Karpas-422 (cell line): ENCODE results near the gene NOL12. TPM values are rescaled to one million over a fixed set of nuclear protein-coding genes. Genes with fewer than 3 reads are reported as not detected.
"Not testable (repeated sequence)": the region's sequence is repeated elsewhere in the genome, so short reads cannot be mapped to it uniquely, and the experiment has no call there.

ENCODE experiments used
- DNase-seq: peaks from one replicate; pipeline ENCODE4 v3.0.0-alpha.2; 2015
- H2AFZ ChIP-seq: fragments of 200-600 bp; sonication (generic); 2 replicates; pipeline ENCODE4 v1.6.1; 2014; ENCODE audit warnings: antibody characterized with exemption, low read length, mixed read lengths
- H3K27ac ChIP-seq: fragments of 200-600 bp; sonication (generic); 2 replicates; pipeline ENCODE4 v1.5.1; 2014; ENCODE audit warnings: mild to moderate bottlenecking, low read length, moderate library complexity
- H3K27me3 ChIP-seq: fragments of 200-600 bp; sonication (generic); 2 replicates; pipeline ENCODE4 v1.6.1; 2014; ENCODE audit warnings: low read length, mixed read lengths
- H3K36me3 ChIP-seq: fragments of 200-600 bp; sonication (generic); 2 replicates; pipeline ENCODE4 v1.6.1; 2014; ENCODE audit warnings: low read length, mixed read lengths; ENCODE audit not compliant: insufficient read depth
- H3K4me1 ChIP-seq: fragments of 200-600 bp; sonication (generic); 2 replicates; pipeline ENCODE4 v1.6.1; 2014; ENCODE audit warnings: mild to moderate bottlenecking, low read length, mixed read lengths
- H3K4me2 ChIP-seq: fragments of 200-600 bp; sonication (generic); 2 replicates; pipeline ENCODE4 v1.6.1; 2014; ENCODE audit warnings: low read length, low read depth, mild to moderate bottlenecking; ENCODE audit not compliant: poor library complexity, severe bottlenecking
- H3K4me3 ChIP-seq: fragments of 200-600 bp; sonication (generic); 2 replicates; pipeline ENCODE4 v1.5.1; 2014; ENCODE audit warnings: mild to moderate bottlenecking, antibody characterized with exemption, low read length, mixed read lengths
- H3K79me2 ChIP-seq: fragments of 200-600 bp; sonication (generic); 2 replicates; pipeline ENCODE4 v1.6.1; 2014; ENCODE audit warnings: mild to moderate bottlenecking, low read length, mixed read lengths
- H3K9ac ChIP-seq: fragments of 200-600 bp; sonication (generic); 2 replicates; pipeline ENCODE4 v1.6.0; 2014; ENCODE audit warnings: low read length
- H3K9me2 ChIP-seq: fragments of 200-600 bp; sonication (generic), shearing (Covaris generic); replicated peaks from 2 replicates; pipeline ENCODE4 v1.6.0; 2014; ENCODE audit warnings: mild to moderate bottlenecking, low read length, moderate library complexity; ENCODE audit not compliant: insufficient read depth
- H3K9me3 ChIP-seq: fragments of 300-700, 200-600 bp; sonication (generic); 2 replicates; pipeline ENCODE4 v1.6.1; 2014; ENCODE audit warnings: low read length, mixed read lengths
- H4K20me1 ChIP-seq: fragments of 200-600 bp; sonication (generic); 2 replicates; pipeline ENCODE4 v1.6.1; 2014; ENCODE audit warnings: mild to moderate bottlenecking, antibody characterized with exemption, low read length, low read depth; ENCODE audit not compliant: insufficient read depth
- total RNA-seq: library from RNA; depleted of rRNA; stranded (reverse); fragments of >200 nt; shearing (Covaris generic); gene quantifications from 2 replicates; pipeline ENCODE4 v1.2.3, GENCODE V29; 2014; ENCODE audit warnings: low replicate concordance

NOL12 gene
- total RNA-seq, 1 experiment from 2014 or later = 12.3 TPM

DNA sequence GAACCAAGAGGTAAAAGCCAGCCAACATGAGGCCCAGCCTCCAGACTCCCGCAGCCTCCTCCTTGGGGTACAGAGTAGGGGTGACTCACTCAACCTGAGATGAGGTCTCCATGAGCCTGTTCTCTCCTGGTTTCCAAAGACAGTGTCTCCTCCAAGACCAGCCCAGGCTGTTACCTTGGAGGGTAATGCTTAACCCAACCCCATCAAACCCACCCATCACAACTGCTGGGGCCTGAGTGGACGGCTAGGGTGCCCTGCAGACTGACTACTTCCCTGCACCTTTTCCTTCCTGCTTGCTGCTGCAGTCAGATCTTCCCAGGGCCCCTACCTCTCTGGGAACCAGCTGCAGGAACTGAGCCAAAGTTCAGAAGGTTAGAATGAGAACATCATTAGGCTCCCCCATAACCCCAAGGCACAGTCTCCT is 5.1 kb upstream of the NOL12 start:
- no peaks in the 10 kb centered on the region for H3K27me3 ChIP-seq
- no peak overlapping the region for H3K9ac ChIP-seq
- no peaks in the 10 kb centered on the region for H3K9me2 ChIP-seq
- no peaks in the 10 kb centered on the region for H3K9me3 ChIP-seq
- no peaks in the 10 kb centered on the region for H3K79me2 ChIP-seq
- H3K4me1 ChIP-seq = peaks cover 38% of the 10 kb centered on the region
- no peak overlapping the region for H3K27ac ChIP-seq
- no peak for DNase-seq
- H3K36me3 ChIP-seq = no peaks in the 10 kb centered on the region
- no peak overlapping the region for H3K4me3 ChIP-seq
- no peak overlapping the region for H2AFZ ChIP-seq
- no peak overlapping the region for H3K4me2 ChIP-seq
- no peaks in the 10 kb centered on the region for H4K20me1 ChIP-seq

DNA sequence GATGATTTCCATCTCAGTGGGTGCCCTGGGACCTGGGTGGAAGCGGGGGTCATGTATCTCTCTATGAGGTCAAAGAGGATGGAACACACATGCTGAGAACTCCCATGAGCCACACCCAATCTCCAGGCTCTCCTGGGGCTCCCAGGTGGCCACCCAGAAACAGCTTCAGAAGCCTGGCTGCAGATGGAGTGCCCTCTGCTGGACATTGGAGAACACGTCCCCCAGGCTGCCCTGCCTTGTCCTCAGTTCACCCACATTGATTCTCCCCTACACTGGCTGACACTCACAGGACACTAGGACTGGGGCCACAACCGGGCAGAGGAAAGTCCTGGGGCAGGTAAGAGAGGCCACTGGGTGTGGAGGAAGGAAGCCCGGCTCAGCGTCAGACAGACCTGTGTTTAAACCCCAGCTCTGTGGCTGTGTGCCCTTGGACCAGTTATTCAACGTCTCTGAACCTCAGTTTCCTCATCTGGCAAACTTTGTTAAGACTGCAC is 4.5 kb upstream of the NOL12 start:
- DNase-seq = peak; percentile 92
- Histone ChIP-seq H3K27me3 (no peaks in the 10 kb centered on the region), H3K9me3 (no peaks in the 10 kb centered on the region), H3K9ac (no peak overlapping the region), H4K20me1 (no peaks in the 10 kb centered on the region), H3K36me3 (no peaks in the 10 kb centered on the region), H3K4me1 (peaks cover 33% of the 10 kb centered on the region), H2AFZ (no peak overlapping the region), H3K4me3 (no peak overlapping the region), H3K9me2 (no peaks in the 10 kb centered on the region), H3K4me2 (no peak overlapping the region), H3K79me2 (peaks cover 2% of the 10 kb centered on the region), H3K27ac (no peak overlapping the region)

DNA sequence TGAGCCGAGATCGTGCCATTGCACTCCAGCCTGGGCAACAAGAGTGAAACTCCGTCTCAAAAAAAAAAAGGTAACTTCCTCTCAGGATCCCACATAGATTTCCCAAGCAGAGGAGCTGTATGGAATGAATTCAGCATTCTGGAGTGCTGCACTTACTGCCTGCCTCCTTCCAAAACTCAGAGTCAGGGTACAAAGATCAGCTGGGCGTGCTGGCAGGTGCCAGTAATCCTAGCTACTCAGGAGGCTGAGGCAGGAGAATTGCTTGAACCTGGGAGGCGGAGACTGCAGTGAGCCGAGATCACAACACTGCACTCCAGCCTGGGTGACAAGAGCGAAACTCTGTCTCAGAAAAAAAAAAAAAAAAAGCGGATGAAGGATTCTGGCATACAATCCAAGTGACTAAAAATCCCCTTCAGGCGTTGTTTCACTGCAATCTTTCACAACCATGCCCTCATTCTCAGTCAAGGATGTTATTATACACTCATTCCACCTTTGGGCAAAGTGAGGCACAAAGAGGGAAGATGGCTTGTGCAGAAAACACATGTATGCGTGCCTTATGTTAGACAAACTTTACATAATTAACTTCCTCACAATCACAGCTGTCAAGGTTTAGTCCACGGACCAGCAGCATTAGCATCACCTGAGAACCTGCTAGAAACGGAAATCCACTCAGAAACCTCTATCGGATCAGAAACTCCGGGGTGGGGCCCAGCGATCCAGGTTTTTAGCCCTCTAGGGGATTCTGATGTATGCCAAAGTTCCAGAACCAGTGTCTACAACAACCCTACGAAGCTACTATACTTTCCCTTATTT is 1.1 kb upstream of the NOL12 start:
- H2AFZ ChIP-seq = peak overlapping the region; percentile 35; the same call in 1 of the 2 replicates
- peak; percentile 78 for DNase-seq
- H3K36me3 ChIP-seq = no peaks in the 10 kb centered on the region; the same call in 1 of the 2 replicates
- peak overlapping the region; percentile 95 for H3K9ac ChIP-seq
- no peaks in the 10 kb centered on the region for H4K20me1 ChIP-seq
- no peaks in the 10 kb centered on the region for H3K9me3 ChIP-seq
- H3K27me3 ChIP-seq = no peaks in the 10 kb centered on the region
- H3K4me1 ChIP-seq = peaks cover 37% of the 10 kb centered on the region
- H3K27ac ChIP-seq = peak overlapping the region; percentile 87
- no peaks in the 10 kb centered on the region for H3K9me2 ChIP-seq
- peak overlapping the region; percentile 92 for H3K4me3 ChIP-seq
- peaks cover 20% of the 10 kb centered on the region for H3K79me2 ChIP-seq
- H3K4me2 ChIP-seq = peak overlapping the region; percentile 83

DNA sequence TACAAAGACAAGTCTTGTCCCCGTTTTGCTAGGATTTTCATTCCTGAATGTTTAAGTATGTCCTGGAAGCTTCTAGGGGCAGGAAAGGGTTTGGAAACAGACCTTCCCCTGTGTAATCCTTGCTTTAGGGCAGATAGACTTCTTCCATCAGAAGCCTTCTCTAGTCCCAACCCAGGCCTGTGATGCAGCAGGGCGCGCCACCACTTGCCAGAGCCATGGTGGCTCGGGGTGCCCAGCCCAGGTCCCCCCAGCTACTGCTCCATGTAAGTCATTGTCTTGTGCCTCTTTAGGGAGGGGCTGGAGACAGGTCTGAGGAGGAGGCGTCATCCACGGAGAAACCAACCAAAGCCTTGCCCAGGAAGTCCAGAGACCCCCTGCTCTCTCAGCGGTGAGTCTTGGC is 4.3 kb downstream of the NOL12 start:
- peak; percentile 36 for DNase-seq
- Histone ChIP-seq H3K27me3 (no peaks in the 10 kb centered on the region), H4K20me1 (no peaks in the 10 kb centered on the region), H3K4me3 (no peak overlapping the region), H3K9me3 (no peaks in the 10 kb centered on the region), H3K79me2 (peaks cover 20% of the 10 kb centered on the region), H3K36me3 (peaks cover 14% of the 10 kb centered on the region; the same call in 1 of the 2 replicates), H3K9me2 (no peaks in the 10 kb centered on the region), H3K27ac (no peak overlapping the region), H2AFZ (no peak overlapping the region), H3K4me1 (peaks cover 64% of the 10 kb centered on the region), H3K9ac (no peak overlapping the region), H3K4me2 (no peak overlapping the region)

DNA sequence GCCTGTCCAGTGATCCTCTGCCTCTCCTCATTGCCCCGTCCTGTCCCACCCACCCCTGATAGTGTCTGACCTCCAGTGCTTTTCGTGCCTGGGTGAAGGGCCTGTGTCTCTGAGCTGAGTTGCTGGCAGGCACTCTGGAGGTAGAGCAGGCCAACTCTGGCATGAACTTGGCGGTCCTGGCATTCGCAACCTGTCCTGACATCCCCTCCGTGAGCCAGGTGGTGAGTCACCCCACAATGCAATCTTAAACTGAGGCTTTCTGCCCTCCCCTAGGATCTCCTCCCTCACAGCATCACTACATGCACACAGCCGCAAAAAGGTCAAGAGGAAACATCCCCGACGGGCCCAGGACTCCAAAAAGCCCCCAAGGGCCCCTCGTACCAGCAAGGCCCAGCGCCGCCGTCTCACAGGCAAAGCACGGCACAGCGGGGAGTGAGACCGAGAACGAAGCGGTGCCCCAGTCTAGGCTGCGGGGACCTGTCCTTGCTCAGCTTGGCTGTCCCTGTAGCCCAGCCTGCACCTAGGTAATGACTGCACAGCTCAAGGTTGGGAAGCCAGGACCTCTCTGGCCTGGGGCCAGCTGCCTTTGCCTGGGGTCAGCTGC is 4.9 kb downstream of the NOL12 start:
- H3K9me3 ChIP-seq = no peaks in the 10 kb centered on the region
- H3K27ac ChIP-seq = 0 out of 2 replicates have a peak overlapping the region, but pooled peaks have one; percentile 95
- no peak overlapping the region for H3K4me3 ChIP-seq
- peaks cover 14% of the 10 kb centered on the region; the same call in 1 of the 2 replicates for H3K36me3 ChIP-seq
- peak; percentile 37 for DNase-seq
- peaks cover 64% of the 10 kb centered on the region for H3K4me1 ChIP-seq
- no peak overlapping the region for H3K4me2 ChIP-seq
- no peak overlapping the region for H3K9ac ChIP-seq
- no peaks in the 10 kb centered on the region for H3K27me3 ChIP-seq
- H4K20me1 ChIP-seq = no peaks in the 10 kb centered on the region
- H3K79me2 ChIP-seq = peaks cover 20% of the 10 kb centered on the region
- H3K9me2 ChIP-seq = no peaks in the 10 kb centered on the region
- no peak overlapping the region for H2AFZ ChIP-seq

DNA sequence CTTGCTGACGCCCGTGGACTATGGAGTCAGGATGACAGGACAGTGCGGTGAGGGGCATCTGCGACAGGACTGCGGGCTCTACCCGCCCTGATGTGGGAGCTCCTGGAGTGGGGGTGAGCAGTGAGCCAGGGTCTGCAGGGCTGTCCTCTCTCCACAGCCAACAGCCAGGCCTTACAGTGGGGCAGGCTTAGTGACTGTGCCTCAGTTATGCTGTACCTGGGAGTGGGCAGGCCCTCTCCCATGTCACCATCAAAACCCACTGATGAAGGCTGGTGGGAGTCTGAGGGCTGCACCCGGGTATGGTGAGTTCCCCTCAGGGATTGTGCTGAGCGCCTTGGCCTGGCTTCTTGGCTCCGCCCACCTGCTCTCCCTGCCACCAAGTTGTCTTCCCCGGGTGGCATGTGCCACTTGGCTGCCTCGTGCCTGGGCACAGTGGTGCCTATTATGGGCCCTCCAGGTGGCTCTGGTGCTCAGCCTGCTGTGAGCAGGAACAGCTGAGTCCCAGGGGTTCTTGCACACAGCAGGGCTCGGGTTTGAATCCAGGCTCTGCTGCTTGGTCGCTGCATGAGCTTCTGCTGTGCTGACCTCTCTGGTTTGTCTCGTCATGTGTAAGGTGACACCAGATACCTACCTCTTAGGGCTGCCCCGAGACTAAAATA is 6.6 kb downstream of the NOL12 start:
- H3K9ac ChIP-seq = peak overlapping the region; percentile 66
- peaks cover 13% of the 10 kb centered on the region for H3K79me2 ChIP-seq
- H3K27ac ChIP-seq = peak overlapping the region; percentile 95
- H3K9me2 ChIP-seq = no peaks in the 10 kb centered on the region
- peak overlapping the region; percentile 7; the same call in 1 of the 2 replicates for H3K4me3 ChIP-seq
- H3K9me3 ChIP-seq = no peaks in the 10 kb centered on the region
- no peaks in the 10 kb centered on the region for H4K20me1 ChIP-seq
- no peak overlapping the region for H2AFZ ChIP-seq
- peak; percentile 92 for DNase-seq
- no peaks in the 10 kb centered on the region for H3K27me3 ChIP-seq
- peaks cover 72% of the 10 kb centered on the region for H3K4me1 ChIP-seq
- H3K4me2 ChIP-seq = peak overlapping the region; percentile 72
- H3K36me3 ChIP-seq = peaks cover 14% of the 10 kb centered on the region; the same call in 1 of the 2 replicates

DNA sequence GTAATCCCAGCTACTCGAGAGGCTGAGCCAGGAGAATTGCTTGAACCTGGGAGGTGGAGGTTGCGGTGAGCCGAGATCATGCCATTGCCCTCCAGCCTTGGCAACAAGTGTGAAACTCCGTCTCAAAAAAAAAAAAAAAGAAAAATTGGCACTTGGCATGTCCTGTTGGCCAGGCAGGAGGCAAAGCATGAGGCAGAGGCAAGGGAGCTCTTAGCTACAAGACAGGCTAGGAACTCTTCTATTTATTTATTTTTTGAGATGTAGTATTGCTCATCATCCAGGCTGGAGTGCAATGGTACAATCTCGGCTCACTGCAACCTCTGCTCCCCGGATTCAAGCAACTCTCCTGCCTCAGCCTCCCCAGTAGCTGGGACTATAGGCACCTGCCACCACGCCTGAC is 8.0 kb downstream of the NOL12 start:
- H3K4me3 ChIP-seq, DNase-seq, H3K4me2 ChIP-seq, H3K9me2 ChIP-seq, H4K20me1 ChIP-seq, H2AFZ ChIP-seq, H3K79me2 ChIP-seq, H3K27me3 ChIP-seq, H3K9me3 ChIP-seq, H3K9ac ChIP-seq: not testable (repeated sequence)
- Histone ChIP-seq H3K4me1 (peaks cover 66% of the 10 kb centered on the region), H3K36me3 (peaks cover 14% of the 10 kb centered on the region; the same call in 1 of the 2 replicates), H3K27ac (peak overlapping the region; percentile 95)

DNA sequence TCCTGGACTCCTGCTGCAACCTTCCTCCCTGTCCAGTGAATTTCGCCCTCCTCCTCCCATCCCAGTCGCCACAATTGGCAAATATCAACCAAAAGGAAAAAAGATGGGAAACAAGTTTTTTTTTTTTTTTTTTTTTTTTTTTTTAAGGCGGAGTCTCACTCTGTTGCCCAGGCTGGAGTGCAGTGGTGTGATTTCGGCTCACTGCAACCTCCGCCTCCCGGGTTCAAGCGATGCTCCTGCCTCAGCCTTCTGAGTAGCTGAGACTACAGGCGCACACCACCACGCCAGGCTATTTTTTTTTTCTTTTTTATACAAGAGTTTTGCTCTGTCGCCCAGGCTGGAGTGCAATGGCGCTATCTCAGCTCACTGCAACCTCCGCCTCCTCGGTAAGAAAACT is 10.1 kb downstream of the NOL12 start:
- Histone ChIP-seq H3K36me3 (peaks cover 13% of the 10 kb centered on the region), H3K9ac (peak overlapping the region; percentile 41; the same call in 1 of the 2 replicates), H3K4me2 (peak overlapping the region; percentile 60), H3K4me1 (peaks cover 62% of the 10 kb centered on the region), H3K27ac (peak overlapping the region; percentile 86)
- H3K9me3 ChIP-seq, H3K9me2 ChIP-seq, H4K20me1 ChIP-seq, H3K79me2 ChIP-seq, H2AFZ ChIP-seq, DNase-seq, H3K4me3 ChIP-seq, H3K27me3 ChIP-seq: not testable (repeated sequence)
